HepG2 (cell line): ENCODE data around the gene GPATCH2. TPM values are rescaled to one million over a fixed set of nuclear protein-coding genes. Genes with fewer than 3 reads are reported as not detected.

Experiments used
- ATAC-seq: fragments of 200-7000 bp; cut with Tn5 transposase; 3 replicates; pipeline ENCODE4 v1.9.1; 2020; ENCODE audit warnings: mild to moderate bottlenecking, moderate library complexity
- BruUV-seq: library from RNA; stranded (reverse); fragments of 400-500 nt; replicated peaks from 2 replicates; lab custom pipeline; 2021; lab: Mats Ljungman, UMichigan
- CTCF ChIA-PET: fragments of 300-600 bp; formaldehyde crosslinking; extraction: SDS; loops from one replicate; lab custom pipeline; 2021; ENCODE audit warnings: low total read pairs, inconsistent platforms, low intra/inter-chr PET ratio; lab: Yijun Ruan, JAX
- POLR2A ChIA-PET: fragments of 350-600 bp; sonication (Branson Sonifier 250); formaldehyde crosslinking; loops from one replicate; lab custom pipeline; 2020; ENCODE audit warnings: antibody characterized with exemption, inconsistent platforms; lab: Yijun Ruan, JAX
- DNase-seq: peaks from one replicate; pipeline ENCODE4 v3.0.0-alpha.2; 2015; ENCODE audit warnings: low spot score
- FAIRE-seq: peaks from 3 replicates; lab custom pipeline; 2011; peaks lifted over from hg19 to GRCh38; lab: Jason Lieb, UNC
- H2AFZ ChIP-seq: one replicate; pipeline ENCODE4 v1.6.1; 2011; ENCODE audit warnings: low read length, inconsistent platforms
- H3K27ac ChIP-seq: fragments of 300-600 bp; 3 replicates; pipeline ENCODE4 v1.8.0; 2011; ENCODE audit warnings: mixed run types, mild to moderate bottlenecking, mixed read lengths, low read length, inconsistent platforms; ENCODE audit not compliant: insufficient read depth; ENCODE audit errors: extremely low read length
- H3K27me3 ChIP-seq, 2 experiments: fragments of 200-600 bp in 1 of 2; 2 replicates in 1 of 2; 3 replicates in 1 of 2; pipeline versions ENCODE4 v1.6.0 to v1.8.0; 2011; ENCODE audit warnings: low read length in 2 of 2, mild to moderate bottlenecking in 2 of 2, moderate library complexity in 2 of 2, inconsistent platforms in 1 of 2; ENCODE audit not compliant: insufficient read depth in 2 of 2, control insufficient read depth in 1 of 2
- H3K36me3 ChIP-seq, 2 experiments: fragments of 200-600 bp in 1 of 2; replicated peaks in 1 of 2; 2 replicates in 1 of 2; 3 replicates in 1 of 2; pipeline versions ENCODE4 v1.5.1 to v1.8.0; 2011; ENCODE audit warnings: low read length in 2 of 2, inconsistent platforms in 1 of 2; ENCODE audit not compliant: insufficient read depth in 2 of 2, control insufficient read depth in 1 of 2
- H3K4me1 ChIP-seq: 2 replicates; pipeline ENCODE4 v1.5.1; 2012; ENCODE audit warnings: low read length, inconsistent platforms; ENCODE audit not compliant: insufficient read depth
- H3K4me2 ChIP-seq: 2 replicates; pipeline ENCODE4 v1.6.0; 2011; ENCODE audit warnings: low read depth, low read length, inconsistent platforms
- H3K4me3 ChIP-seq, 3 experiments: fragments of 200-600 bp in 1 of 3; sonication (generic), shearing (Covaris generic) in 1 of 3; replicated peaks in 1 of 3; 2 replicates each; pipeline ENCODE4 v1.5.1; 2011 to 2016; ENCODE audit warnings: low read length in 3 of 3, inconsistent platforms in 2 of 3, low read depth in 2 of 3, mild to moderate bottlenecking in 2 of 3, control low read depth in 1 of 3, mixed read lengths in 1 of 3; ENCODE audit not compliant: insufficient read depth in 1 of 3
- H3K79me2 ChIP-seq: one replicate; pipeline ENCODE4 v1.6.1; 2011; ENCODE audit warnings: low read length, inconsistent platforms; ENCODE audit not compliant: insufficient read depth
- H3K9ac ChIP-seq: 2 replicates; pipeline ENCODE4 v1.6.0; 2011; ENCODE audit warnings: mild to moderate bottlenecking, low read depth, low read length, inconsistent platforms; ENCODE audit not compliant: insufficient read depth
- H3K9me3 ChIP-seq: 2 replicates; pipeline ENCODE4 v1.5.1; 2012; ENCODE audit warnings: mild to moderate bottlenecking, low read length
- H4K20me1 ChIP-seq: 2 replicates; pipeline ENCODE4 v1.6.0; 2011; ENCODE audit warnings: inconsistent platforms, mild to moderate bottlenecking, low read length, moderate library complexity; ENCODE audit not compliant: insufficient read depth
- ARID2 ChIP-seq: sonication (generic); formaldehyde crosslinking; IDR thresholded peaks from 2 replicates; pipeline ENCODE4 v1.8.1; 2022; ENCODE audit warnings: mild to moderate bottlenecking, missing genetic modification reagents, borderline replicate concordance
- CHCHD3 ChIP-seq: sonication (generic); formaldehyde crosslinking; IDR thresholded peaks from 2 replicates; pipeline ENCODE4 v1.8.0; 2022; ENCODE audit warnings: mild to moderate bottlenecking, missing genetic modification reagents, moderate library complexity
- ETV6 ChIP-seq: sonication (generic); formaldehyde crosslinking; conservative IDR thresholded peaks from 2 replicates; pipeline ENCODE4 v1.4.0; 2020; ENCODE audit warnings: missing genetic modification reagents
- HNRNPLL ChIP-seq: fragments of 200-400 bp; formaldehyde crosslinking; IDR thresholded peaks from 2 replicates; pipeline ENCODE4 v1.6.1; 2017; ENCODE audit warnings: mild to moderate bottlenecking, low read depth, low read length; ENCODE audit not compliant: poor library complexity, severe bottlenecking
- KAT2B ChIP-seq: fragments of 150-350 bp; IDR thresholded peaks from 2 replicates; pipeline ENCODE4 v1.6.1; 2014; ENCODE audit warnings: low read depth, low read length, borderline replicate concordance
- PCBP1 ChIP-seq: fragments of 200-400 bp; formaldehyde crosslinking; IDR thresholded peaks from 2 replicates; pipeline ENCODE4 v1.6.1; 2017; ENCODE audit warnings: mild to moderate bottlenecking, low read depth, low read length, borderline replicate concordance
- PRDM4 ChIP-seq: sonication (generic); formaldehyde crosslinking; IDR thresholded peaks from 2 replicates; pipeline ENCODE4 v1.9.0; 2021; ENCODE audit warnings: missing genetic modification reagents, borderline replicate concordance
- ZMAT3 ChIP-seq: sonication (generic); formaldehyde crosslinking; conservative IDR thresholded peaks from 2 replicates; pipeline ENCODE4 v1.7.0; 2021; ENCODE audit warnings: missing genetic modification reagents
- ZNF331 ChIP-seq: sonication (generic); formaldehyde crosslinking; IDR thresholded peaks from 2 replicates; pipeline ENCODE4 v1.4.0; 2020; ENCODE audit warnings: missing genetic modification reagents
- ZNF605 ChIP-seq: sonication (generic); formaldehyde crosslinking; IDR thresholded peaks from 2 replicates; pipeline ENCODE4 v1.8.0; 2022; ENCODE audit warnings: mild to moderate bottlenecking, missing genetic modification reagents
- ZNF737 ChIP-seq: sonication (generic); formaldehyde crosslinking; IDR thresholded peaks from 2 replicates; pipeline ENCODE4 v1.5.0; 2020; ENCODE audit warnings: missing genetic modification reagents, mild to moderate bottlenecking, borderline replicate concordance
- ZNF788 ChIP-seq: sonication (generic); formaldehyde crosslinking; IDR thresholded peaks from 2 replicates; pipeline ENCODE4 v1.5.0; 2020; ENCODE audit warnings: mild to moderate bottlenecking, missing genetic modification reagents, borderline replicate concordance
- WGBS: methylation state at CpG from one replicate; pipeline ENCODE4 v1.1.6; 2017; ENCODE audit warnings: low lambda C conversion rate; 5-methylcytosine and 5-hydroxymethylcytosine counted together
- in situ Hi-C: cut with HindIII; loops from 2 replicates; pipeline ENCODE4 v1.10.0; 2017; ENCODE audit warnings: low pct_unique_long_range_greater_than_20kb; ENCODE audit not compliant: extremely low pct_ligation_motif_present
- intact Hi-C: fragments of 100-400 bp; cut with micrococcal nuclease; formaldehyde crosslinking; loops from one replicate; pipeline ENCODE4 v1.10.0; 2022; ENCODE audit not compliant: unreplicated experiment
- polyA plus RNA-seq, 8 experiments: library from polyadenylated mRNA; depleted of rRNA in 3 of 8; stranded (reverse) in 7 of 8; unstranded in 1 of 8; fragments of >200 nt; fragmentation: Illumina TruSeq in 4 of 8; extraction: Trizol in 4 of 8; gene quantifications; 2 replicates each; pipeline versions ENCODE4 v1.2.1 to v1.2.3, GENCODE V29; 2011 to 2016; ENCODE audit warnings: low read depth in 4 of 8, missing spikeins in 1 of 8, mixed read lengths in 1 of 8; ENCODE audit not compliant: insufficient read depth in 1 of 8
- total RNA-seq, 5 experiments: library from RNA; depleted of rRNA; stranded (reverse); fragments of >200 nt; fragmentation: Illumina TruSeq; extraction: Trizol; gene quantifications; 2 replicates each; pipeline ENCODE4 v1.2.3, GENCODE V29; 2016; ENCODE audit warnings: low read depth in 1 of 5
- TF ChIP-seq, protein P1 (sequence below): sonication (generic); formaldehyde crosslinking; IDR thresholded peaks from 2 replicates; pipeline ENCODE4 v1.8.1; 2023; ENCODE audit warnings: mild to moderate bottlenecking, missing genetic modification reagents, borderline replicate concordance
- TF ChIP-seq, protein P2 (sequence below): sonication (generic); formaldehyde crosslinking; IDR thresholded peaks from 2 replicates; pipeline ENCODE4 v1.5.0; 2020; ENCODE audit warnings: missing genetic modification reagents

GPATCH2 gene
- total and polyA plus RNA-seq, 2 of the 13 experiments (the other 11 are each of a cell fraction or from before 2014, with no cell fraction given): 3.5 to 15.7 TPM

- Histone ChIP-seq H3K4me1 (no peaks in the 10 kb centered on the region), H3K9me3 (no peaks in the 10 kb centered on the region), H4K20me1 (no peaks in the 10 kb centered on the region), H3K27ac (no peak overlapping the region), H3K27me3 (no peaks in the 10 kb centered on the region), H3K79me2 (no peaks in the 10 kb centered on the region), H3K4me2 (no peak overlapping the region), H3K36me3 (0 out of 5 replicates have a peak, but pooled peaks cover 0 to 1% of the 10 kb centered on the region in 2 experiments), H3K9ac (no peak overlapping the region), H3K4me3 (no peak overlapping the region), H2AFZ (no peak overlapping the region)
- no peak for DNase-seq
- POLR2A ChIA-PET: no interaction called here
- in situ Hi-C loops (no loop called here), intact Hi-C loops (no loop called here)
- TF ChIP-seq ETV6 (CRISPR knock-in tag) (no peak), CHCHD3 (CRISPR knock-in tag) (no peak), ZNF605 (no peak)
- no TSS peak for BruUV-seq
- no peak for ATAC-seq
- no peak for FAIRE-seq
- CTCF ChIA-PET: no interaction called here
Observed at GRCh38 chr1:217602380-217602779, 28.5 kb downstream of the GPATCH2 start.

DNA sequence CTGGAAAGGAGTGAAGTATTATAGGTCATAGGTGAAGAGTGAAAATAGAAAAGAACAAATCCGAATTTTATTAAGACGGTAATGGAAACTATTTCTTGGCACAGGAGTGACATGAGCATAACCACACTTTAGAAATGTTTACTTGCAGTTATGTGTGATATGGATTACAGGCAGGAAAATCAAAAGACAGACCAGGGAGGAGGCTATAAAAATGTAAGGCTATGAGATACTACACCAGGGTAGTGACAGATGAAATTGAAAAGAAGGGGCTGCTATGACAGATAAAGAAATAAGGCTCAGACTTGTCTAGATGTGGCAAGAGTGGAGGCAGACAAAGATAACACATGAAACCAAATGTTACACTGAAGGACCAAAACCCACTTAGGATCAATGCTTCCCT is 31.7 kb downstream of the GPATCH2 start:
- ATAC-seq: no peak
- BruUV-seq: no TSS peak
- no peak overlapping the region for H3K4me2 ChIP-seq
- no peaks in the 10 kb centered on the region for H3K4me1 ChIP-seq
- CTCF ChIA-PET: no interaction called here
- H3K36me3 ChIP-seq: 0 out of 5 replicates have a peak, but pooled peaks cover 0 to 1% of the 10 kb centered on the region in 2 experiments
- in situ Hi-C loops (no loop called here), intact Hi-C loops (loop anchor here (10.0 kb wide), 1 partner anchor 1404 kb away; no protein-coding TSS in a partner anchor)
- WGBS: 91% methylated on average over 2 of the region's 2 CpGs
- no peaks in the 10 kb centered on the region for H3K79me2 ChIP-seq
- no peak overlapping the region for H3K27ac ChIP-seq
- H4K20me1 ChIP-seq: no peaks in the 10 kb centered on the region
- TF ChIP-seq ZMAT3 (CRISPR knock-in tag) (no peak), ARID2 (CRISPR knock-in tag) (no peak), PRDM4 (no peak), KAT2B (no peak), ZNF737 (CRISPR knock-in tag) (no peak), ZNF331 (CRISPR knock-in tag) (no peak), PCBP1 (no peak), ZNF788 (no peak), HNRNPLL (no peak)
- TF ChIP-seq, protein P1, sequence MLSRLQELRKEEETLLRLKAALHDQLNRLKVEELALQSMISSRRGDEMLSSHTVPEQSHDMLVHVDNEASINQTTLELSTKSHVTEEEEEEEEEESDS: no peak
- TF ChIP-seq, protein P2, sequence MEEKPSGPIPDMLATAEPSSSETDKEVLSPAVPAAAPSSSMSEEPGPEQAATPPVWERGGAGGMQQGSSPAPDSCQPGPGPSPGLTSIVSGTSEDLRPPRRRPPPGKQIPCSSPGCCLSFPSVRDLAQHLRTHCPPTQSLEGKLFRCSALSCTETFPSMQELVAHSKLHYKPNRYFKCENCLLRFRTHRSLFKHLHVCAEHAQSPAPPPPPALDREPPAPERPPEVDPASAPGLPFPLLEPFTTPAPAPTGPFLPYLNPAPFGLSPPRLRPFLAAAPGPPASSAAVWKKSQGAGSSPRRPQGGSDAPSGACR: no peak
- POLR2A ChIA-PET: no interaction called here
- DNase-seq: no peak
- no peak overlapping the region for H3K4me3 ChIP-seq
- no peak overlapping the region for H2AFZ ChIP-seq
- no peaks in the 10 kb centered on the region for H3K27me3 ChIP-seq
- FAIRE-seq: no peak
- no peak overlapping the region for H3K9ac ChIP-seq
- no peaks in the 10 kb centered on the region for H3K9me3 ChIP-seq
